Measurements from ENCODE around the gene PRELID1.
"Not testable (repeated sequence)": the region's sequence is repeated elsewhere in the genome, so short reads cannot be mapped to it uniquely, and the experiment has no call there.

Gene PRELID1

DNA sequence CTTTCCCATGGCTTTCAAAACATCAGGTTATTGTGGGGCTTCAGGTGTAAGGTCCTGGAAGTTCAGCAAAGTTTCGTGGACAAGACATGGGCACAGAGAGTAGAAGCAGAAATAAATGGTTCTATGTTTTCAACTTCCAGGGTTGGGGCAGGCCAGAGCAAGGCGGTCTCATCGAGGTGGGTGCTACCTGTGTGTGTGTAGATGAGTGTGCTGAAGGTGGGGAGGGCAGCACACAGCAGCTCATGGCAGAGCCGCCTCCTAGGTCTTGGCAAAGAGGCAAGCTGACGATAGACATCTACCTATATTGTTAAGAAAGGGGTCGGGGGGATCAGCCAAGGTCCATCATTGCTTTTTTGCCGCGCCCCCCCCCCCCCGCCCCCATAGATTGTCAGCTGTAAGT lies 3.9 kb upstream of the PRELID1 start:
- no peak for DNase-seq (ENCODE audit: low read depth)

DNA sequence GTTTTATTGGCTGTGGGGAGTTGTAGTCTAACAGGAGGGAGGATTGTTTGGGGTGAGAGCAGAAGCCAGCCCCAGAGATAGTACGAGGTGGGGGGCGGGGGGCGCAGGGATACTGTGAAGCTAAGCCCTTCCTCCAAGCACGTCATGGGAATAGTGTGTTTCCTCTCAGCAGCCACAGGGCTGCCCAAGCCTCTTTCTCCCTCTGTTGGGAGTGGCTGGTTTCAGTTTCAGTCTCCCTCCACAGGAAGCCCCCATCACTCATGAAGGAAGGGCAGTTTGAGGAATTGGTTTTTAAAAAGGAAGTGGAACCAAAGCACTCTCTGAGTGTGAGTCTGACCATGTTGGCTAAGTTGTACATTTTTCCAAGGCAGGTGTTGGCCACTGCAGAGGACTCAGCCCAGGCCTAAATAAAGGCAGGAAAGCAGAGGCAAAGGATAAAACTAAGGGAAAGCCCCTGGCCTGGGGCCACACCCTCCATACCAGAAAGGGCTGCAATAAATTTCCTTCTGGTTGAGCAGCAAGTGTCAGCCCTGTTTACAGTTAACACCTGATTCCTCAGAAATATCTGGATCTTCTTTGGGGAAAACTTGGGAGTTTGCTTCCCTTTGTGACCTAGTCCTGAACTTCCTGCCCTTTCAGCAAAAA lies 3.2 kb upstream of the PRELID1 start:
- DNase-seq (ENCODE audit: low read depth): peak; percentile 37

DNA sequence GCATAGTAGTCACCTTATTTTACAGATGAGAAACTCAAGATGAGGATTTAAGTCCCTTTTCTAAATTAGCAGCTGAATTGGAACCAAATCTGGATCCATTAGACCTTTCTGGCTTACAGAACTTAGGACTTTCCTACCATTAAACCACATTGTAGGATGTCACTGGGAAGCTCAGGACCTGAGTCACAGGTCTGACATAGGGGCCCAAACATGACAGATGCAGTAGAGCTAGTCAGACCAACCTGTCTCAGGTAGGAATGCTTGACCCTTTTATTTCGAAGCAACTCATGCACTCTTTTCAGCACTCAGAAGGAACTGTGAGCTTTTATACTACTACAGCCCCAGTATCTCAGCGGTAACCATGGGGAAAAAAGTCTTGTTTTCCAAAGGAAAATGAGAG lies 2.6 kb upstream of the PRELID1 start:
- DNase-seq (ENCODE audit: low read depth): no peak

DNA sequence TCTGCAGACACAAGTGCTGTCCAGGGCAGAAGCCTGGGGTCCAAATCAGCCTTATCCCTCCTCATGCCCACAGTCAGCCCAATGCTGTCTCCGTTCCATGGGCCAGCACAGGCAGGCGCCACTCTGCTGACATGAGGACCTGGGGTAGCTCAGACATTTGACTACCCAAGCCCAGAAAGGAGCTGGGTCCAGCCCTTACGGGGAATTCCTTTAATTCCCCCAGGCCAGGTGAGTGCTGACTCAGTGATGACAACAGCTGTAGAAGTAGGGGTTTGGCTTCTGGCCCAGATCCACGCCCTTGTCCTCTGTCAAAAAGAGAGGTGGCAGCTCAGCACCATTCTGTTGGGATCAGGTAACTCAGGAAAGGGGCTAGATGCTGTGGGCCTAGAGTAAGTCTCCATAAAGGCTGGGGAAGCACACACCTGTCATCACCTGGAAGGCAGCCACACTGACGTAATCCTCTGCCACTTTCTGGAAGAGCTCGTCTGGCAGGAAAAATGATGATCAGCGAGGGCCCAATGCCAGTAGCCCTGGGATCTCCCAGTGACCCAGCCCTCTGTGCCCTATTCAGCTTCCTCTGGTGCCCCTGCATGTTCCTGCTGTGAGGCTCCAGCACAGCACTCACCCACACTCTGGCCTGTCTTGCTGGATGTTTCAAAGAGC lies 2.0 kb upstream of the PRELID1 start:
- DNase-seq (ENCODE audit: low read depth): no peak

DNA sequence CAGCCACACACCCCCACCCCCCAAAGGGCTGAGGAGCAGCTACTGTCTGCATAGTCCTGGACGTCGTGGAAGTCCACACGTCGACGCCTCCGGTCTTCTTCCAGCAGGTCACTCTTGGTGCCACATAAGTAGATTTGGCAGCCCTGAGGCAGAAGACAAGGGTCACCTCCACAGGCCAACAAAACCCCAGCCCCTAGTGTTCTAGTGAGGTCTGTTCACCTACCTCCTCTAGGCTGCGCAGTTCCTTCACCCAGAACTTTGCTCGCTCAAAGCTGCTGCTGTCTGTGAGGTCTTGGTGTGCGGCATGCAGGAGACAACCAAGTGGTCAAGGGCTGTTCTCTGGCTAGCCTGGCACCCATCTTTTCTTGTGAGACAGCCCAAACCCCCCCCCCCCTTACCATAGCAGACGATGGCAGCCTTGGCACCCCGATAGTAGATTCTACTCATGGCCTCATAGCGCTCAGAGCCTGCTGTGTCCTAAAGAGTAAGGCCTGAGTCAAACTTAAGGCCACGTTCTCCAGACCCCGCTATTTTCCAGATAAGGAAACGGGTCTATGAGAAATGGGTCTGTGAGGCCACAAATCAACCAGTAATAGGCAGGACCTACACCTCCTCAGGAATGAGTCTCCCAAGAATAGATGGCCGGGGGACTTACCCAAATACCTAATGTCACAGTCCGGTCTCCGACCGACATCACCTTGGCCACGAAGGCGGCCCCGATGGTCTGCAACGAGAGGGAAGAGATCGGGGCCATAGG lies 1.1 kb upstream of the PRELID1 start:
- DNase-seq (ENCODE audit: low read depth): no peak

DNA sequence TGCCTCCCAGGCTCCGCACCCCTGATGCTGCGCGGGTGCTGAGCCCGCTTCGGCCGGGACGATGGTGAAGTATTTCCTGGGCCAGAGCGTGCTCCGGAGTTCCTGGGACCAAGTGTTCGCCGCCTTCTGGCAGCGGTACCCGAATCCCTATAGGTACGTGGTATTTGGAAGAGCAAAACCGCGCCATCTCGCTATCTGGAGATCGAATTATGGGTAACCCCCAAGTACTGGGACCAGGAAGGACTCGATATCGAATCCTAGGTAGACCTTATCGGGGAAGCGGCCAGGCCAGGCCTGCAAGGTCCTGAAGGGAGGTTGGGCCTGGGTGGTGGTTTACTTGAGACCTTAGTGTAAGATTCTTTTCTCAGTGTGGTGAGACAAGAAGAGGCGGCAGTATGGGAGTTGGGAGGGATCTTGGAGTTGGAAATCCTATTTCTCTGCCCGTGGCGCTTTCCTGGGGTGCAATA lies 359 bp downstream of the PRELID1 start:
- no peak for DNase-seq (ENCODE audit: low read depth)

DNA sequence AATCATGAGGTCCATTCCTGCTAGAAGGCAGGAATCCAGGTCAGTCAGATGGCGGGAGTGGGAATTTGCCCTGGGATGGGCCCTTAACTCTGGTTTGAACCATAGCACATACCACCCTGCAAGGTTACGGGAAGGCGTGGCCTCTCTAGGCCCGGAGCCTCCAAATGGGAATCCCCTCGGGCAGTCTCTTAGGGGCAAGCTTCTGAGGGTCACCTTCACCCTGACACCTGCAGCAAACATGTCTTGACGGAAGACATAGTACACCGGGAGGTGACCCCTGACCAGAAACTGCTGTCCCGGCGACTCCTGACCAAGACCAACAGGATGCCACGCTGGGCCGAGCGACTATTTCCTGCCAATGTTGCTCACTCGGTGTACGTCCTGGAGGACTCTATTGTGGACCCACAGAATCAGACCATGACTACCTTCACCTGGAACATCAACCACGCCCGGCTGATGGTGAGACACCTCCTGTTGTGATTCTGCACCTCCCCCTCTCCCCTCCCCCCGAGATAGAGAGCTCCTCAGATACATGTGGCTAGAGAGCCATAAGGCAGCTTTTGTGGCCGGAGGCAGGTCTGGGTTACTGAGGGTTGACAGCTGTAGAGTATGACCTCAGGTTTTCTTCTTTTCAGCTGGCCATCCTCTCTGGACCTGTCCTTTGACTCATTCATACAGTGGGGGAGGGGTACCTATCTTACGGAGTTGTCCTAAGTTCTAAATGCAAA lies 957 bp downstream of the PRELID1 start:
- DNase-seq (ENCODE audit: low read depth): no peak

DNA sequence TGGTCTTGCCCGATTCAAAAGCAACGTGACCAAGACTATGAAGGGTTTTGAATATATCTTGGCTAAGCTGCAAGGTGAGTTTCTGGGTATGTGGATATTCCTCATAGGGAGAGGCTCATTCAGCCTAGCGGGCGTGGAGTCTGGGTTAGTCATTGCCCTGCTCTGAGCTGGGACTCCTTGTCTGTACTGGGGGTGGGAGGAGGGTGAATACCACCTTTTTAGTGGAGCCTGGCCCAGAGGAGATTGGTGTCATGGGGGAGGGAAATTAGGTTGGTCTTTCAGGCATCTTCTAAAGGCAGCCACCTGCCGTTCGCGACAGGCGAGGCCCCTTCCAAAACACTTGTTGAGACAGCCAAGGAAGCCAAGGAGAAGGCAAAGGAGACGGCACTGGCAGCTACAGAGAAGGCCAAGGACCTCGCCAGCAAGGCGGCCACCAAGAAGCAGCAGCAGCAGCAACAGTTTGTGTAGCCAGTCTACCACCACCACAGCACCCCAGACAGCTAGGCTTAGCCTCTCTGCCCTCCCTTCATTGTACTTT lies 2.6 kb downstream of the PRELID1 start:
- not testable (repeated sequence) for DNase-seq (ENCODE audit: low read depth)

DNA sequence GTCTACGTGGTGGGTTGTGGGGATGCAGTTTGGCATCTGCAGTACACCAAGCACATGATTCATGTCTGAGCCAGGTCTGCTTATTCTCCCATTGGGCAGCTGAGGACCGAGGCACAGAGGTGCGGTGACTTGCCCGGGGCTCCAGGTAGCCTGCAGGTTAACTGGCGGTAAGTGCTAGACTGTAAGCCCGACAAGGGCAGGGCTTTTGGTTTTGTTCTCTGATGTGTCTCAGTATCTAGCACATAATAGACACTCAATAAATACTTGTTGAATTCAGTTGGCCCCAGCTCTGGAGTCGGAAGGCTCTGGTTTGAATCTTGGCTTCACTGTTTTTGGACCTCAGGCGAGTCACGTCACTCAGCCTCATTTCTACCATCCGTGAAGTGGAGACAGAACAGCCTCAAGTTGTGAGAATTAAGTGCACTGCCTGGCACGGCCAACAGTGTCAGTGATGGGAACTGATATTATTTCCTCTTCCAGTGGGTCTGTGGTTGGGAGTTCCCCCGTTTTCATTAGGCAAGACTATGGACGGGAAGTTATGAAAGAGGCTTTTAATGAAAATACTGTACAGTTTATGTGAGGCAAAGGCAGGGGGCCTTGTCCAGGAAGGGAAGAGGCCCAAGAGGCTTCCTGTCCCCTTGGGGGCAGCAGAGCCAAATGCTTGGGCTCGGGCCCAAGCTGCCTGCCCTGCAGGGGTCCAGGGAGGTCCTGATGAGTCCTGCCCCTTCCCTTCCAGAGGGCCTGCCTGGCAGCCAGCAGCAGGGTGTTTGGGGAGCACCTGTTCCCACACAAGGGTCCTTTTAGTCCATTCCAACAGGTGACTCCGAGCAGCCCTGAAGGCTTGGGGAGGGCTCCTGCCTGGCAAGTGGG lies 3.3 kb downstream of the PRELID1 start:
- no peak for DNase-seq (ENCODE audit: low read depth)

DNA sequence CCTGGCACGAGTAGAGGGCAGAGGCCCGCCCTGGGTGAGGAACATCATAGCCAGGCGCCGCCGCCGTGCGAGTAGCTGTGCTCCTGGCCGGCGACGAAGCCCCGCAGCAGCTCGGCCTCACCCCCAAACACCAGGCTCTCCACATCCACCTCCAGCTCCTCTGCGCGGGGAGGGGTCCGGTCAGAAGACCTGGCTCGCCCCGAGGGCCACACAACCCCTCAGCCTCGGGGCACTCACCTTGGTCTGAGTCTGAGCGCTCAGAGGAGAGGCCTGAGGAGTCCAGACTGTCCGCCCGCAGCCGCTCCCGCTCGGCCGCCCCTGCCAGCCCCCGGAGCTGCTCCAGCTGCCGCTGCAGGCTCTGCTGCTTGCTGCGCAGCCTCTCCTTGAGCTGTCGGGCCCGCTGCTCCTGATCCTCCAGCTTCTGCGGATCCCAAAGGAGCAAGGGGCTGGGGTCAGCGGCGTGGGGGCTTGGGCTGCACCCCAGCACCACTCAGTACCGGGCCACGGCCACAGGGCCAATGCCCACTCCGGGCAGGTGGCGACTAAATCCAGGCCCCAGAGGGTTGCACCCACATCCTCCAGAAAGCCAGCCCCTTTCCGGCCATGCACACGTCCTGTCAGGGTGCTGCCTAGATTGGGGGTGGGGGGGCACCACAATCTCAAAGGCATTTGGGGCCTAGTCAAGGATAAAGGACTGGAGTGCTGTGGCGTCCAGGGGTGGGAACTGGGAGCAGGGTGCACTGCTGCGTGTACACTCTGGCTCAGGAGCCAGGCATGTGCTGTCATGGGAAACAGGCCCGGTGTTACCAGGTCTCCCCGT lies 4.2 kb downstream of the PRELID1 start:
- no peak for DNase-seq (ENCODE audit: low read depth)

DNA sequence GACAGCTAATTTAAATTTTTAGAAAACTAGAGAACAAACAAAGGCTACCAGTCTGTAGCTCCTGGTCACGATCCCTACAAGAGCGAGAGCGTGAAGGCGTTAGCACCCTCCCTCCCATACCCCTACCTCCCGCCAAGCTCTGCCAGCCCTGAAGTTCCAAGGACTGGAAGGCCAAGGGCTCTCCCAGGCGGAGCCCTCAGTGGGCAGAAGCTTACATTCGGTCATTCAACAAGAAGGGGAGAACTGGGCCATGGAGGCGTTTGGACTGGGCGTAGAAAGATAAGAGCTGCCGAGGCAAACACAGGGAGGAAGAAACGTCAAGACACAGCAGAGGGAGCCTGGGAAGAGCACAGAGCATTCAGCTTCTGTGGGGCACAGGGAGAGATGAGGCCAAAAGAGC lies 5.1 kb downstream of the PRELID1 start:
- DNase-seq (ENCODE audit: low read depth): no peak

DNA sequence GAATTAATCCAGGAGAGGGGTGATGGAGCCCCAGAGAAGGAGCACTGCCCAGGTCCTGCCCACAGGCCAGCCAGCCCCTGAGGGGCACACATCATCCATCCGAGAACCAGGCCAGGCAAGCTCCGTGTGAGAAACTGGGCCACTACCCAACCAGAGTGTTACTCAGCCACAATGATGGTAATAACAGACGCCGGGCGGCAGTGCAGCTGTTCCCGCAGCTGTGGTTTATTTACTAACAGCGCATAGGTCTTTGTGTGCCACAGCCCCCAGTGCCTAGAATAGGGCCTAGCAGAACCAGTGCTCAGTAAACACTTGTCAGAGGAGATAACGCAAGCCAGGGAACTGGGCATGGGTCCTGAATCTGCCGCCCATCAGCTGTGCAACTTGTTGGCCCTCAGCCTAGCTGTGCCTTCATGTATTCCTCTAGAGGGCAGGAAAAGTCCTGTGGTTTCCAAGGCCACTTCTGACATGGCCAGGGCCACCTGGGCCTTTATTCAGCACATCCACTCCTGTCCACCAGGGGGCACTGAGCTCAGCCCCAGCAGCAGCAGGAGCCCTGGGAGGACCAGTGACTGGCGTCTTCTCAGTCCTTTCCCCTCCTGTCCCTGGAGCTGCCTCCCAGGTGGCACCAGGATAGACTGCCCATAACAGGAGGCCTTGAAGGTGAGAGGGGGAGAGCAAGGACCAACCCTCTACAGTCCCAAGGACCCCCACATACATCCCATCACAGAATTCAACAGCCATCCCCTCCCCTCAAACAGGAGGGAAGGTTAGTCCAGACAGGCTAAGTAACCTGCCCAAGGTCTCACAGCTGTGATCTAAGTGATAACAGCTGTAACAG lies 6.0 kb downstream of the PRELID1 start:
- DNase-seq (ENCODE audit: low read depth): peak; percentile 55

DNA sequence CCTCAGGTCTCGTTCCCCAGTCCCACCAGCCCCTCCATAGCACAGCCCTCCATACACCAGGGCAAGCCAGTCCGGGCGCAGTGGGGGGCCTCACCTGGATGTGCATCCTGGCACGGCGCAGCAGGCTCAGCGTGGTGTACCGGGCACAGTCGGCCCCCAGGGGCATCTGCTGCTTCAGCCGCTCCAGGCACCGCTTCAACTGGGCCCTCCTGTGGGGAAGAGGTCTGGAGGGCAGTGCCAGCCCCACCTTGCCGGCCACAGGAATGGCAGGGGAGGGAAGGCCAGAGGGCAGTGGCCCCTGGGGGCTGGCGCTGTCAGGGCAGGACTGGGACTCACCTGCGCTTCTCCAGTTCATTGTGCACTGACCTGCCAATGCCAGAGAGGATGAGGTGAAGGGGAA lies 6.7 kb downstream of the PRELID1 start:
- DNase-seq (ENCODE audit: low read depth): no peak

DNA sequence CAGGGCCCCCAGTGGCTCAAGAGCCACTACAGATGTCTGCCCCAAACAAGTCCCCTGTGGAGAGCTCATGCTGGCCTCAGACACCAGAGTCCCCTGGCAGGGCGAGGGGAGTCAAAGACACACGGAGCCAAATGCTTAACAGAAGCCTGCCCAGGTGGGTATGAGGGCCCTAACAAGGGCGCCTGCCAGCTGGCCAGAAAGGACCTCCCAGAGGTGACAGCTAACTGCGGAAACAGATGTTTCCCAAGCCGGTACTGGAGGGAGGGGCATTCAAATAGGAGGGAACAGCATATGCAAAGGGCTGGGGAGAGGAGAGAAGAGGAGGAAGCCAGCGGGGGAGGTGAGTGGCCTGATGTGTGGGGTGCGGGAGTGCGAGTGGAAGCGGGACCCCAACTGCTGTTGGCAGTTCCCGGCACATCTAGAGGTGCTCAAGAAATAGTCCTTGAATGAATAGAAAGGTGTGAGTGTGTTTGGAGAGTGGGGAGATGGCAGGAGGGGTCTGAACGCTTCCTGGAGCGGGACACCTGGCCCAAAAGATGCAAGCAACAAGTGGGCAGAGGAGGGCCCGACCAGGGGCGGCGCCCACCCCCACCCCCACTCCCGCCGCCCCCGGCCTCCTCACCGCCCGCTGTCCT lies 7.3 kb downstream of the PRELID1 start:
- no peak for DNase-seq (ENCODE audit: low read depth)

DNA sequence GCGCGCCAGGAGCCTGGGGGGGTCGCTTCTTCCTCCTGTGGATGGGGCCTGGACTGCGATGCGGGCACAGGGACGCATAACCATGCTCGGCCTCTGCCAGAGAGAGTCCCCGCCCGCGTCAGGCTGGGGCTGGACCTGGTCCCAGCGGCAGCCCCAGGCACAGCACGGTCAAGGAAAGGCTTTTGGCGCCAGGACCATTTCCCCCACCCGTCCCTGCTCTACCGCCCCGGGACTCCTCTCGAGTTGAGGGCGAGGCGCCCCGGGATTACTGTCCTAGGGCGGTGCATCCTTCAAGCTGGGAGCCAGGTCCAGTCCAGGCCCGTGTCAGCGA lies 7.8 kb downstream of the PRELID1 start:
- DNase-seq (ENCODE audit: low read depth): no peak

DNA sequence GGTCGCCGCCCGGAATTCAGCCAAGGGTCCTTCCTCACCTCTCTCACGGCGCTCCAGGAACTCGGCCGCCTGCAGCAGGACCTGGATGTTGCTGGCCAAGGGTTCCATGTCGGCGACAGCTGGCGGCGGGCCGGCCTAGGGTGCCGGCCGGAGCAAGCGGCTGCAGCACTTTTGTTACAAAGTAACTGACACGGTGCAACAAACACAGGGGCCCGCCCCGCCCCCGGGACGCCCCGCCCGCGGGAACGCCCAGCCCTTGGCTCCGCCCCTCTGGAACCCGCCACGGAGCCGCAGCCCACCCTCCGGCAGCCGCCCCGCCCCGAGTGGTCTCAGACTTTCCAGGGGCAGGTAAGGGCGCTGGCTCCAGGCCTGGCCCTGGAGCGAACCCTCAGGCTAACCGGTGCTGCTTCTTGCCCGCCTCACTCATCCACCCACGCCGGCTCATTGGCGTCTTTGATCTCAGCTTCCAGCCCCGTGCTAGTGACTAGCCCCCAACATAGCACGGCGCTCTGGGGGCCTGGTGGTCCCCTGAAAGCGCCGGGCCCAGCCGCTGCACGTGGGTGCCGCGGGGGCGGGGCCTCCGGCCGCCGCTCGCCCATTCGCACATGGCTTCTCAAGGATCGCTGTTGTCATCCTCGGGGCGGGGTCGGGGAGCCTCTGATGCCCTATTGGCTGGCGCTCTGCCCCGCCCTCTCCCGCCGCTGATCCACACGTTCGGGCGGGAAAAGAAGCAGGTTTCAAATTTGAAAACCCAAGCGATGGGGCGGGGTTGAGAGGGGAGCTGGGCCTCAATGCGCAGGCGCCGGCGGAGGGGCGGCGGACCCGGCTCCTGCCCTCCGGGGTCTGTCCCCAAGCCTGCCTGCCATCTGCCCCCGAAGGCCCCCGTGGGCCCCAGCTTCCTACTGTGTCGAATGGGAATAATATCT lies 8.4 kb downstream of the PRELID1 start, which contains the start of gene MXD3:
TSS of gene MXD3 (minus strand) at position 176 of the 926 bp plus-strand sequence. CDS start at position 108, 68 bp downstream.
- peak; percentile 92 for DNase-seq (ENCODE audit: low read depth)

DNA sequence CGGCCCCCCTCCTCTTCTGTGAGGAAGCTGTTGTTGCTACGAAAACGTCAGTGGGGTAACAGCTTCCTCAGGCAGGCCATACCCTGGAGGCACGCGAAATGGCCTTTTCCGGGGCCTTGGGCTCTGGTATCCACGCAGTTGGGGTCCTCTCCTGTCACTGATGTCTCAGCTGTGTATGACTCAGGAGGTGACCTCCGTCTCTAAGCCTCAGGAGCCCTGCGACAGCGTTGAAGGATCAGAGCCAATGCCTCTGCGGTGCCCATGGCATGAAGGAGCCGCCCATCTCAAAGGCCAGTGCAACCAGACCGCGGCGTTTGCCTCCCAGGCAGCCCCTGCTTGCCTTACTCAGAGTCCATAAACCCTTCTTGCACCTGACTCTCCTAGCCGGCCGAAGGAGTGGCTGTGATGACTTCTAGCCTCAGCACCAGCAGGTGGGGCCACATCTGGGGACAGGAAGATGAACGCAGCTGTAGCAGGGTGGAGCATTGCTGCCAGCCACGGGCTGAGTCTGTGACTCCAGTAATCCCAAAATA lies 9.1 kb downstream of the PRELID1 start:
- DNase-seq (ENCODE audit: low read depth): no peak

Measured in T follicular helper cell (primary cell).